ENCODE data around the gene MARK4. TPM values are rescaled to one million over a fixed set of nuclear protein-coding genes. Genes with fewer than 3 reads are reported as not detected.

The MARK4 gene
- total RNA-seq, 1 donor: 9.8 TPM

DNA sequence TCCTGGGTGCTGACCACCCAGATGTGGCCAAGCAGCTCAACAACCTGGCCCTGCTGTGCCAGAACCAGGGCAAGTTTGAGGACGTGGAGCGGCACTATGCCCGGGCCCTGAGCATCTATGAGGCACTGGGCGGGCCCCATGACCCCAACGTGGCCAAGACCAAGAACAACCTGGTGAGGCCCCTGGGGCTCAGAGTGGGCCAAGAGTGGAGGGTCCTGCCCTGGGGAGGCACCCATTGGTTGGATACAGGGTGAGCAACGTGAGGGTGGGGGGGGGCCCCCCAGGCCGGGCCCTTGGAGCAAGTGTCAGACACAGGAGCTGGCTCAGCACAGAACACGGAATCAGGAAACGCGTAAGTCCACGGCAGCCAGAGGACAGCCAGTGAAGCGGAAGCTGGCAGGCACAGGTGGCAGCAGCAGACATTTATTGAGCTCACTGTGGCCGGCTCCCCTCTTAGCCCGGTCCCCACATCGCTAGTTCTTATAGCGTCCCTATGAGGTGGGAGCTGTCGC, 98.4 kb downstream of the MARK4 start:
- no peak for DNase-seq (ENCODE audit: low read depth)
- H3K4me3 ChIP-seq (ENCODE audit: low read depth, low read length): no peak overlapping the region

GRCh38 chr19:45350477-45351058, 99.5 kb downstream of the MARK4 start:
- no peak overlapping the region for H3K4me3 ChIP-seq (ENCODE audit: low read depth, low read length)
- no peak for DNase-seq (ENCODE audit: low read depth)
- TF ChIP-seq CTCF (IDR thresholded peaks at IDR 0.05; ENCODE audit: insufficient read depth, low read length): no peak

More for the DNA sequence above, 98.4 kb downstream of the MARK4 start:
- no peak for TF ChIP-seq CTCF (IDR thresholded peaks at IDR 0.05; ENCODE audit: insufficient read depth, low read length)

- DNase-seq (ENCODE audit: low read depth): no peak
- TF ChIP-seq CTCF (IDR thresholded peaks at IDR 0.05; ENCODE audit: insufficient read depth, low read length): no peak
- no peak overlapping the region for H3K4me3 ChIP-seq (ENCODE audit: low read depth, low read length)
These were observed 100.4 kb downstream of the MARK4 start for GRCh38 chr19:45351401-45351952.

GRCh38 chr19:45352062-45352461, 101.0 kb downstream of the MARK4 start:
- no peak for DNase-seq (ENCODE audit: low read depth)
- no peak overlapping the region for H3K4me3 ChIP-seq (ENCODE audit: low read depth, low read length)
- no peak for TF ChIP-seq CTCF (IDR thresholded peaks at IDR 0.05; ENCODE audit: insufficient read depth, low read length)

DNA sequence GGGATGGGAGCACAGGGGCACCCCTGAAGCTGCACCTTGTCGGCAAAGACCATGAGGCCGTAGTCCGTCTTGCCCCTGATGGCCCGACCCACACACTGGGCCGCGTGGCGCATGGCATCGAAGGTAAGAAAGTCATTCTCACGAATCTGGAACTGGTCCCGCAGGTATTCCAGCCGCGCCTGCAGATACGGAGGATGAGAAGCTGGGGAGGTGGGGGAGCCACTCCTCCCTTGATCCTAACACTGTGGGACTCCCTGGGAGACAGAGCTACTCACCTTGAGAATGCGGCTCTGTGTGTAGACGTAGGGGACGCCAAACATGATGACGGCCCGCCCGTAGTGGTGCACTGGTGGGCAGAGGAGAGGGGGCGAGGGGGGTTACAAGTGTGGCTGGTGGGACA, 101.4 kb downstream of the MARK4 start:
- H3K4me3 ChIP-seq (ENCODE audit: low read depth, low read length): no peak overlapping the region
- DNase-seq (ENCODE audit: low read depth): no peak
- no peak for TF ChIP-seq CTCF (IDR thresholded peaks at IDR 0.05; ENCODE audit: insufficient read depth, low read length)

- DNase-seq (ENCODE audit: low read depth): no peak
- H3K4me3 ChIP-seq (ENCODE audit: low read depth, low read length): no peak overlapping the region
- no peak for TF ChIP-seq CTCF (IDR thresholded peaks at IDR 0.05; ENCODE audit: insufficient read depth, low read length)
These were observed 102.1 kb downstream of the MARK4 start for GRCh38 chr19:45352914-45353796.

Data from fibroblast of the aortic adventitia (primary cell).